Astrocyte (in vitro differentiated cells and primary cell): ENCODE measurements around the gene WBP1. TPM values are rescaled to one million over a fixed set of nuclear protein-coding genes. Genes with fewer than 3 reads are reported as not detected.

ENCODE experiments used
- DNase-seq: peaks from one replicate; pipeline ENCODE4 v3.0.0-alpha.2; 2010; ENCODE audit warnings: low read depth
- FAIRE-seq: peaks from 2 replicates; lab custom pipeline; 2011; peaks lifted over from hg19 to GRCh38; lab: Jason Lieb, UNC
- H2AFZ ChIP-seq: 2 replicates; pipeline ENCODE4 v1.6.0; 2012; ENCODE audit warnings: low read depth, low read length, inconsistent platforms
- H3K27ac ChIP-seq: 2 replicates; pipeline ENCODE4 v1.5.1; 2011; ENCODE audit warnings: low read depth, low read length, inconsistent platforms
- H3K27me3 ChIP-seq: 2 replicates; pipeline ENCODE4 v1.6.0; 2011; ENCODE audit warnings: low read length, inconsistent platforms; ENCODE audit not compliant: insufficient read depth
- H3K36me3 ChIP-seq: 2 replicates; pipeline ENCODE4 v1.5.1; 2011; ENCODE audit warnings: low read length, inconsistent platforms; ENCODE audit not compliant: insufficient read depth
- H3K4me1 ChIP-seq: 2 replicates; pipeline ENCODE4 v1.5.1; 2011; ENCODE audit warnings: low read length, inconsistent platforms; ENCODE audit not compliant: insufficient read depth
- H3K4me2 ChIP-seq: 2 replicates; pipeline ENCODE4 v1.6.0; 2012; ENCODE audit warnings: low read length, inconsistent platforms
- H3K4me3 ChIP-seq: 2 replicates; pipeline ENCODE4 v1.5.1; 2011; ENCODE audit warnings: low read depth, mild to moderate bottlenecking, low read length, inconsistent platforms; ENCODE audit not compliant: insufficient read depth
- H3K79me2 ChIP-seq: 2 replicates; pipeline ENCODE4 v1.6.0; 2012; ENCODE audit warnings: mild to moderate bottlenecking, low read length, inconsistent platforms; ENCODE audit not compliant: insufficient read depth
- H3K9ac ChIP-seq: 2 replicates; pipeline ENCODE4 v1.6.0; 2012; ENCODE audit warnings: mild to moderate bottlenecking, low read length, inconsistent platforms
- H3K9me3 ChIP-seq: 2 replicates; pipeline ENCODE4 v1.5.1; 2012; ENCODE audit warnings: low read depth, mild to moderate bottlenecking, low read length, inconsistent platforms; ENCODE audit not compliant: insufficient read depth
- H4K20me1 ChIP-seq: 2 replicates; pipeline ENCODE4 v1.6.0; 2012; ENCODE audit warnings: low read length, inconsistent platforms; ENCODE audit not compliant: insufficient read depth
- H3K27ac Mint-ChIP-seq: one replicate; pipeline ENCODE4 v1.8.0; 2021; ENCODE audit warnings: mild to moderate bottlenecking, mixed read lengths; ENCODE audit not compliant: unreplicated experiment
- H3K27me3 Mint-ChIP-seq: one replicate; pipeline ENCODE4 v1.8.0; 2021; ENCODE audit warnings: low read depth, mixed read lengths; ENCODE audit not compliant: unreplicated experiment
- H3K36me3 Mint-ChIP-seq: one replicate; pipeline ENCODE4 v1.8.0; 2021; ENCODE audit warnings: low read depth, mixed read lengths; ENCODE audit not compliant: unreplicated experiment
- H3K4me1 Mint-ChIP-seq: one replicate; pipeline ENCODE4 v1.8.0; 2021; ENCODE audit warnings: low read depth, mixed read lengths; ENCODE audit not compliant: unreplicated experiment
- H3K4me3 Mint-ChIP-seq: one replicate; pipeline ENCODE4 v1.8.0; 2021; ENCODE audit warnings: mild to moderate bottlenecking, moderate library complexity, mixed read lengths; ENCODE audit not compliant: unreplicated experiment
- H3K9me3 Mint-ChIP-seq: one replicate; pipeline ENCODE4 v1.8.0; 2021; ENCODE audit warnings: mild to moderate bottlenecking, mixed read lengths; ENCODE audit not compliant: unreplicated experiment
- CTCF ChIP-seq: IDR thresholded peaks from 2 replicates; pipeline ENCODE4 v1.5.1; 2011; ENCODE audit warnings: low read depth, mild to moderate bottlenecking, inconsistent platforms, low read length, moderate library complexity; ENCODE audit not compliant: insufficient read depth
- EZH2 ChIP-seq: IDR thresholded peaks from 2 replicates; pipeline ENCODE4 v1.6.1; 2012; ENCODE audit warnings: mild to moderate bottlenecking, low read length, inconsistent platforms; ENCODE audit not compliant: insufficient read depth
- total RNA-seq: library from RNA; stranded (reverse); gene quantifications from 2 replicates; pipeline ENCODE4 v1.2.1, GENCODE V29; 2021

Gene WBP1
- total RNA-seq, 1 donor from 2014 or later: 56.4 TPM

- peaks cover 7% of the 10 kb centered on the region for H3K36me3 ChIP-seq
- H3K4me1 Mint-ChIP-seq: peaks cover 7% of the 10 kb centered on the region
- no peaks in the 10 kb centered on the region for H3K27me3 Mint-ChIP-seq
- H3K4me3 ChIP-seq: peak overlapping the region; percentile 96
- peak overlapping the region; percentile 94 for H2AFZ ChIP-seq
- H3K27ac ChIP-seq: peak overlapping the region; percentile 83
- H3K9me3 Mint-ChIP-seq: no peaks in the 10 kb centered on the region
- no peaks in the 10 kb centered on the region for H4K20me1 ChIP-seq
- H3K9ac ChIP-seq: peak overlapping the region; percentile 91
- H3K4me3 Mint-ChIP-seq: peak overlapping the region; percentile 96
- peaks cover 4% of the 10 kb centered on the region for H3K79me2 ChIP-seq
- DNase-seq: no peak
- no peaks in the 10 kb centered on the region for H3K27me3 ChIP-seq
- H3K36me3 Mint-ChIP-seq: peaks cover 13% of the 10 kb centered on the region
- no peaks in the 10 kb centered on the region for H3K9me3 ChIP-seq
- peak overlapping the region; percentile 95 for H3K4me2 ChIP-seq
- H3K4me1 ChIP-seq: peaks cover 15% of the 10 kb centered on the region
- H3K27ac Mint-ChIP-seq: peak overlapping the region; percentile 98
- TF ChIP-seq CTCF (no peak), EZH2 (no peak)
- FAIRE-seq: no peak
Observed at GRCh38 chr2:74472945-74473258, 14.7 kb downstream of the WBP1 start.

GRCh38 chr2:74474481-74474880 is 16.2 kb downstream of the WBP1 start:
- Histone ChIP-seq H3K9ac (no peak overlapping the region), H3K4me1 (peaks cover 15% of the 10 kb centered on the region), H2AFZ (no peak overlapping the region), H3K79me2 (peaks cover 4% of the 10 kb centered on the region), H3K27me3 (no peaks in the 10 kb centered on the region), H4K20me1 (no peaks in the 10 kb centered on the region), H3K27ac (no peak overlapping the region), H3K9me3 (no peaks in the 10 kb centered on the region), H3K4me2 (no peak overlapping the region), H3K36me3 (peaks cover 7% of the 10 kb centered on the region), H3K4me3 (no peak overlapping the region)
- H3K36me3 Mint-ChIP-seq: peaks cover 15% of the 10 kb centered on the region
- H3K27ac Mint-ChIP-seq: no peak overlapping the region
- no peak for TF ChIP-seq EZH2
- TF ChIP-seq CTCF: no peak
- no peaks in the 10 kb centered on the region for H3K9me3 Mint-ChIP-seq
- FAIRE-seq: no peak
- peak overlapping the region; percentile 40 for H3K4me3 Mint-ChIP-seq
- H3K4me1 Mint-ChIP-seq: peaks cover 7% of the 10 kb centered on the region
- H3K27me3 Mint-ChIP-seq: no peaks in the 10 kb centered on the region
- no peak for DNase-seq

- Histone ChIP-seq H3K9me3 (no peaks in the 10 kb centered on the region), H3K36me3 (peaks cover 10% of the 10 kb centered on the region), H3K9ac (no peak overlapping the region), H3K27me3 (no peaks in the 10 kb centered on the region), H3K4me3 (no peak overlapping the region), H4K20me1 (no peaks in the 10 kb centered on the region), H3K4me1 (peaks cover 15% of the 10 kb centered on the region), H3K27ac (no peak overlapping the region), H3K4me2 (no peak overlapping the region), H2AFZ (no peak overlapping the region), H3K79me2 (peaks cover 8% of the 10 kb centered on the region)
- DNase-seq (no peak), FAIRE-seq (no peak)
- peaks cover 15% of the 10 kb centered on the region for H3K36me3 Mint-ChIP-seq
- H3K9me3 Mint-ChIP-seq: no peaks in the 10 kb centered on the region
- H3K27me3 Mint-ChIP-seq: no peaks in the 10 kb centered on the region
- H3K4me1 Mint-ChIP-seq: peaks cover 7% of the 10 kb centered on the region
- no peak for TF ChIP-seq EZH2
- no peak for TF ChIP-seq CTCF
- peak overlapping the region; percentile 37 for H3K4me3 Mint-ChIP-seq
- no peak overlapping the region for H3K27ac Mint-ChIP-seq
Observed at GRCh38 chr2:74474899-74475298, 16.7 kb downstream of the WBP1 start.
